Measurements from ENCODE around the gene UBE2R2.
A peak's percentile ranks its signal among the peaks of the same experiment; 100 is the strongest.
"Not testable (repeated sequence)": the region's sequence is repeated elsewhere in the genome, so short reads cannot be mapped to it uniquely, and the experiment has no call there.

UBE2R2 gene

GRCh38 chr9:33799928-33800704 lies 16.8 kb upstream of the UBE2R2 start:
- DNase-seq: no peak

DNA sequence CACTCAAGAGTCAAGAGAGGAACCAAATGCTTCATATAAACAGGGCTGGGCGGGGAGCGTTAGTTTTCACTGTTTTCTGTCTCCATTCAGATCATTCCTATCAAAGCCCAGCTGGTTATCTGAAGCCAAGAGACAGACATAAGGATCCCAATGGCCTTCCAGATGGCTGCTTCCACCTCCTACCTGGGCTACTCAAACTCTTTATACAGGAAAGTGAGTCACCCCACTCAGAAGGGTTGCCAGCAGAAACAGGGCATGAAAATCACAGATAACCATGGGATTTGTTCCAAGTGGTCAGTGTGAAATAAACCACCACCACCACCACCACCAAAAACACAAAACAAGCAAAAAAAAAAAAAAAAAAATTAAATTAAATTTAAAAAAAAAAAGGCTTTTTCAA lies 16.1 kb upstream of the UBE2R2 start:
- no peak for DNase-seq

- DNase-seq: not testable (repeated sequence)
These were observed 14.9 kb upstream of the UBE2R2 start for GRCh38 chr9:33801943-33802500.

GRCh38 chr9:33804196-33804595 lies 12.8 kb upstream of the UBE2R2 start:
- DNase-seq: not testable (repeated sequence)

GRCh38 chr9:33807156-33807555 lies 9.8 kb upstream of the UBE2R2 start:
- DNase-seq: peak in 2 of 3 experiments; percentile 24 to 55

- not testable (repeated sequence) for DNase-seq
These were observed 8.0 kb upstream of the UBE2R2 start for GRCh38 chr9:33808979-33809322.

DNA sequence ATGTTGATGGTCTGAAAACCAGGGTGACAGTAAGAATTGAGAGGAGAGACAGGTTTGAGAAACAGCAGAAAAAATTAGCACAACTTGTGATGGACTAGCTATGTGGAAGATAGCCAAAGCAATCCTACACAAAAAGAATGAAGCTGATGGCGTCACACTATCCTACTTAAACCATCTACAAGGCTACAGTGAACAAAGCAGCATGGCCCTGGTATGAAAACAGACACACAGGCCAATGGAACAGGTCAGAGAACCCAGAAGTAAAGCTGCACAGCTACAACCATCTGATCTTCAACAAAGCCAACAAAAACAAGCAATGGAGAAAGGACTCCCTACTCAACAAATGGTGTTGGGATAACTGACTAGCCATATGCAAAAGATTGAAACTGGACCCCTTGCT lies 7.5 kb upstream of the UBE2R2 start:
- no peak for DNase-seq

- peak in 2 of 3 experiments; percentile 30 to 46 for DNase-seq
These were observed 3.0 kb upstream of the UBE2R2 start for GRCh38 chr9:33813712-33814641.

DNA sequence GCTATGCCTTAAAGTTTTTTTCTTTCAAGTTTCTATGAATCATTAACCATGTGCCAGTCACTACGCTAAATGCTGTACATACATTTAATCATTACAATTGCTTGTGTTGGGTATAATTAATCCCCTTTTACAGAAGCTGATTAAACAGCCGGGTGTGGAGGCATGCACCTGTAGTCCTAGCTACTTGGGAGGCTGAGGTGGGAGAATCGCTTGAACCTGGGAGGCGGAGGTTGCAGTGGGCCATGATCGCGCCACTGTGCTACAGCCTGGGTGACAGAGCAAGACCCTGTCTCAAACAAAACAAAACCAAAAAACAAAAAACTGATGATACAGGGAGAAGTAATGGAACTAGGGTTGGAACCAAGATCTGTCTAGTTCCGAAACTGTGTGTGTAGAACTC lies 1.2 kb upstream of the UBE2R2 start:
- no peak for DNase-seq

DNA sequence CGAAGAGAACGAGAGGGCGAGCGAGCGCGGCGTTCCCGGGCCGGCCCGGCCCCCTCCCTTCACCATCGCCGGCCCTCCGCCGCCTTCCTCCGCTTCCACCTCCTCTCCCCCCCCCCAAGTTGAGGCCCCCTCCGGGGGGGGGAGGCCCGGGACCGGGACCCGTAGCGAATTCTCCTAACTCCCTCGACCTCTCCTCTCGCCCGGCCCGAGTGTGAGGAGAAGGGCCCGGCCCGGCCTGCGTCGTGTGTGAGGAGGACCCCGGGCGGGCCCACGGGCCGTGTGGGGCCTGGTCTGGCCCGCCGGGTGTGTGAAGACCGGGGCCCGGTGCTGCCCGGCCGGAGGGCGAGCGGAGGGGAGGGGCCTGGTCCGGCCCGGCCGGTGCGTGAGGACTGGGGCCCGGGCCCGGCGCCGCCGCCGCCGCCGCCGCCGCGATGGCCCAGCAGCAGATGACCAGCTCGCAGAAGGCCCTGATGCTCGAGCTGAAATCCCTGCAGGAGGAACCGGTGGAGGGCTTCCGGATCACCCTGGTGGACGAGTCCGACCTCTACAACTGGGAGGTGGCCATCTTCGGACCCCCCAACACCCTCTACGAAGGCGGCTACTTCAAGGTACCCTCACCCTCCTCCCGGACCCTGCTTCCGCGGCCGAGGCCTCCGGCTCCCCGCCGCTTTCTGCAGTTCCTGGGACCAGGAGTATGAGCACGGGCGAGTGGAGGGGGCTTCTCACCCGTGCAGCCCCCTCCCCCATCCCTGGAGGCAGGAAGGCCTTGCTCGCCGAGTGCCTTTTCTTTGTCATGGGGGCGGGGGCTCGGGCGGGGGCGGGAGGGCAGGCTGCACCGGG lies 587 bp downstream of the UBE2R2 start:
- DNase-seq: peak; percentile 33 to 83 (median 79)

- DNase-seq: peak in 1 of 3 experiments; percentile 51
These were observed 1.3 kb downstream of the UBE2R2 start for GRCh38 chr9:33818167-33818846.

DNA sequence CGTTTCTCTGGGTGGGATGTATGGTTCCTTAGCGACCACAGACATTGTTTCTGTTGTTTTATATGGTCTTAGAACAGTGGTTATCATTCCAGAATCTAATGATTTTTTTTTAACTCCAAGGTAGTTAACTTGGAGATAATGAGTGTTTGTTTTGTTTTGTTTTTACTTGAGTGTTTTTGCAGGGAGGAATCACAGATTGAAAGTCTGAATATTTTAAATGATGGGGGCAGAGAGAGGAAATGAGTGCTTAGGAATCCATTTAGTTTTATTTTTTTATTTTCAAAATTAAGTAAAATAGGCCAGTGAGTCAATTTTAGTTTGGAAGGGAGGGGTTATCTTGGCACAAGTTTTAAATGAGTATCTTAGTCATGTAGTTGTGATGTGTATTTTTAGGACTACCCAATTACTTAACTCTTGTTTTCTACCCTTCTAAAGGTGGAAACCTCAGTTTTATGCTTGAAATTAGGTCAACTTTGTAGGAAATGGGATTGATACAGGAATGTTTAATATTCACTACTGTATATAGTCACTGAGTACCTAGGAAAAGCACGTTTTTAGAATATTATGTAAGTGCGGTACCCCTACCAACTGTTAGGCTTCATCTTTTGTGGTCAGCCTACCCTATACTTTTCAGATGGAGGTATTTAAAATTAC lies 2.0 kb downstream of the UBE2R2 start:
- DNase-seq: no peak

- no peak for DNase-seq
These were observed 3.3 kb downstream of the UBE2R2 start for GRCh38 chr9:33820231-33820745.

DNA sequence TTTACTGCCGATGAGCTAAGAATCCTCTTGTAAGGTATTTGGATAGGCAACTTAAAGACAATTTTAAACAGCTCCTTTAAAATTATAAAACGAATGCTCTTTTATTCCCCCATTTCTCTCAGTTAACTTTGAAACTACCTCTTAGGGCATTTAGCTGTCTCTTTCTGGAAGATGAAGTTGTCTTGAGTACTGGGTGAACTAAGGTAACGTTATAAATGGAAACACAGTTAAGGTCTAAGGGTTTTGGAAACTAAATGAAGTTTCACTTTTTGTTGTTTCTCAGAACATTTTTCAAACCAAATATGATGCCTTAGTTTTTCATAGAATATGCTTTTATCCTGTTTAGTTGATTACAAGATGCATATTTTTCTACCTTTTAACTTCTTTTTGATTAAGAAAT lies 6.8 kb downstream of the UBE2R2 start:
- no peak for DNase-seq

GRCh38 chr9:33827285-33827684 lies 10.3 kb downstream of the UBE2R2 start:
- not testable (repeated sequence) for DNase-seq

GRCh38 chr9:33829641-33830230 lies 12.8 kb downstream of the UBE2R2 start:
- DNase-seq: not testable (repeated sequence)

DNA sequence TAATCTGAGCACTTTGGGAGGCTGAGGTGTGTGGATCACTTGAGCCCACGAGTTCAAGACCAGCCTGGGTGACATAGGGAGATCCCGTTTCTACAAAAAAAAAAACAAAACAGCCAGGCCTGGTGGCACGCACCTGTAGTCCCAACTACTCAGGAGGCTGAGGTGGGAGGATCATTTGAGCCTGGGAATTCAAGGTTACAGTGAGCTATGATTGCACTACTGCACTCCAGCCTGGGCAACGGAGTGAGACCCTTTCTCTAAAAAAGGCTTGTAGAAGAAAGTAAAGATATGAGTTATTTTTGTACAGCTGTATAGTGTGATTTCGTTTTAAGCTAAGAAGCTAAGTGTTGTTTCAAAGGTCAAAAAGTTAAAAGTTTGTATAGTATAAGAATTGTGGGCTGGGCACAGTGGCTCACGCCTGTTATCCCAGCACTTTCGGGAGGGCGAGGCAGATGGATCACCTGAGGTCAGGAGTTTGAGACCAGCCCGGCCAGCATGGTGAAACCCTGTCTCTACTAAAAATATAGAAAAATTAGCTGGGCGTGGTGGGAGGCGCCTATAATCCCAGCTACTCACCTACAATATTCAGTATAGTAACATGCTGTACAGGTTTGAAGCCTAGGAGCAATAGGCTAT lies 18.8 kb downstream of the UBE2R2 start:
- no peak for DNase-seq

DNA sequence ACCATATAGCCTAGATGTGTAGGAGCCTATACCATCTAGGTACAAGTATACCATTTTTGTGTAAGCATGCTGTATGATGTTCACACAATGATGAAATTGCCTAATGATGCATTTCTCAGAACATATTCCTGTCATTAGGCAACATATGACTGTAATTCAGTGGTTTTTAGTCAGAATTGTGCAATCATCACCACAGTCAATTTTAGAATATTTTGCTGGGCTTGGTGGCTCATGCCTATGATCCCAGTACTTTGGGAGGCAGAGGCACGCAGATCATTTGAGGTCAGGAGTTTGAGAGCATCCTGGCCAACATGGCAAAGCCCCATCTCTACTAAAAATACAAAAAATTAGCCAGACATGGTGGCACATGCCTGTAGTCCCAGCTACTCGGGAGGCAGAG lies 19.3 kb downstream of the UBE2R2 start:
- DNase-seq: not testable (repeated sequence)

GRCh38 chr9:33837138-33837537 lies 20.2 kb downstream of the UBE2R2 start:
- DNase-seq: no peak

GRCh38 chr9:33840381-33840780 lies 23.4 kb downstream of the UBE2R2 start:
- no peak for DNase-seq
